Activated CD8-positive, alpha-beta T cell treated with anti-CD3 and anti-CD28 coated beads for 36 hours (primary cell): ENCODE measurements around the gene MAP1A. TPM values are rescaled to one million over a fixed set of nuclear protein-coding genes. Genes with fewer than 3 reads are reported as not detected.
"Not testable (repeated sequence)": the region's sequence is repeated elsewhere in the genome, so short reads cannot be mapped to it uniquely, and the experiment has no call there.

Experiments
- ATAC-seq: fragments of 200-7000 bp; cut with Tn5 transposase; one replicate; pipeline ENCODE4 v1.10.0; 2021; ENCODE audit warnings: mild to moderate bottlenecking, moderate library complexity
- CTCF ChIA-PET: fragments of 350-600 bp; sonication (Branson Sonifier 250); formaldehyde crosslinking; loops from one replicate; lab custom pipeline; 2021; ENCODE audit warnings: antibody characterized with exemption; lab: Charles Lee
- POLR2A ChIA-PET: fragments of 350-600 bp; sonication (Branson Sonifier 250); formaldehyde crosslinking; loops from one replicate; lab custom pipeline; 2021; ENCODE audit warnings: antibody characterized with exemption; lab: Charles Lee
- DNase-seq: peaks from one replicate; pipeline ENCODE4 v3.0.0-alpha.2; 2020
- H3K27ac Mint-ChIP-seq: one replicate; pipeline ENCODE4 v1.8.0; 2021; ENCODE audit warnings: mild to moderate bottlenecking, mixed read lengths
- H3K27me3 Mint-ChIP-seq: one replicate; pipeline ENCODE4 v1.8.0; 2021; ENCODE audit warnings: mixed read lengths
- H3K36me3 Mint-ChIP-seq: one replicate; pipeline ENCODE4 v1.8.0; 2021; ENCODE audit warnings: low read depth, mixed read lengths
- H3K4me1 Mint-ChIP-seq: one replicate; pipeline ENCODE4 v1.8.0; 2021; ENCODE audit warnings: low read depth, mixed read lengths
- H3K4me3 Mint-ChIP-seq: one replicate; pipeline ENCODE4 v1.8.0; 2021; ENCODE audit warnings: mild to moderate bottlenecking, moderate library complexity, mixed read lengths
- H3K9me3 Mint-ChIP-seq: one replicate; pipeline ENCODE4 v1.8.0; 2021; ENCODE audit warnings: mixed read lengths
- CTCF ChIP-seq: fragments of 200-600 bp; IDR thresholded peaks from one replicate; pipeline ENCODE4 v1.8.0; 2022; ENCODE audit warnings: antibody characterized with exemption, mild to moderate bottlenecking
- intact Hi-C: fragments of 100-400 bp; cut with micrococcal nuclease; formaldehyde crosslinking; loops from one replicate; pipeline ENCODE4 v1.10.0; 2022
- total RNA-seq, 2 experiments: library from RNA; stranded (reverse); gene quantifications; one replicate each; pipeline ENCODE4 v1.2.3, GENCODE V29; 2021

The MAP1A gene
- total RNA-seq, 2 experiments from 2014 or later, result 0.78 to 0.86 TPM

DNA sequence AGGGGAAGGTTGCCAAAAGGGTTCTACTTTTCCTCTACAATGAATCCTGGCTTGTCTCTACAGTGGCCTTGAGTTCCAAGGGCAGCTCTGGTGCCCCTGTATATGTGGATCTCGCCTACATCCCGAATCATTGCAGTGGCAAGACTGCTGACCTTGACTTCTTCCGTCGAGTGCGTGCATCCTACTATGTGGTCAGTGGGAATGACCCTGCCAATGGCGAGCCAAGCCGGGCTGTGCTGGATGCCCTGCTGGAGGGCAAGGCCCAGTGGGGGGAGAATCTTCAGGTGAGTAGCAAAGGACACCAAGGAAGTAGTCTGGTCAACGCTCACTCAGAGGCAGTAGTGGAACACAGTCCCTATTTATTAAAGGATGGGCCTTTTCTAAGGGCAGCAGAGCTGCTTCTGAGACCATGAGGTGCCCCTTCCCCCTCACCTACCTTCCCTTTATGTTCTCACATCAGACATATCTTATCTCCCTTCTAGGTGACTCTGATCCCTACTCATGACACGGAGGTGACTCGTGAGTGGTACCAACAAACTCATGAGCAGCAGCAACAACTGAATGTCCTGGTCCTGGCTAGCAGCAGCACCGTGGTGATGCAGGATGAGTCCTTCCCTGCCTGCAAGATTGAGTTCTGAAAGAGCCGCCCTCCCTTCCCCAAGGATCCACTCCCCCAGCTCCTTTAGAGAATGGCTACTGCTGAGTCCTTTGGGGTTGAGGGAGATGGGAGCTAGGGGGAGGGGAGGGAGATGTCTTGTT lies 12.4 kb downstream of the MAP1A start:
- H3K27ac Mint-ChIP-seq, result no peak overlapping the region
- ChIA-PET CTCF (no interaction called here), POLR2A (no interaction called here)
- DNase-seq, result no peak
- H3K9me3 Mint-ChIP-seq, result no peaks in the 10 kb centered on the region
- no peak overlapping the region for H3K4me3 Mint-ChIP-seq
- H3K27me3 Mint-ChIP-seq, result no peaks in the 10 kb centered on the region
- no peak for TF ChIP-seq CTCF
- no peak for ATAC-seq
- intact Hi-C loops, result no loop called here
- H3K36me3 Mint-ChIP-seq, result no peaks in the 10 kb centered on the region
- H3K4me1 Mint-ChIP-seq, result peaks cover 7% of the 10 kb centered on the region

DNA sequence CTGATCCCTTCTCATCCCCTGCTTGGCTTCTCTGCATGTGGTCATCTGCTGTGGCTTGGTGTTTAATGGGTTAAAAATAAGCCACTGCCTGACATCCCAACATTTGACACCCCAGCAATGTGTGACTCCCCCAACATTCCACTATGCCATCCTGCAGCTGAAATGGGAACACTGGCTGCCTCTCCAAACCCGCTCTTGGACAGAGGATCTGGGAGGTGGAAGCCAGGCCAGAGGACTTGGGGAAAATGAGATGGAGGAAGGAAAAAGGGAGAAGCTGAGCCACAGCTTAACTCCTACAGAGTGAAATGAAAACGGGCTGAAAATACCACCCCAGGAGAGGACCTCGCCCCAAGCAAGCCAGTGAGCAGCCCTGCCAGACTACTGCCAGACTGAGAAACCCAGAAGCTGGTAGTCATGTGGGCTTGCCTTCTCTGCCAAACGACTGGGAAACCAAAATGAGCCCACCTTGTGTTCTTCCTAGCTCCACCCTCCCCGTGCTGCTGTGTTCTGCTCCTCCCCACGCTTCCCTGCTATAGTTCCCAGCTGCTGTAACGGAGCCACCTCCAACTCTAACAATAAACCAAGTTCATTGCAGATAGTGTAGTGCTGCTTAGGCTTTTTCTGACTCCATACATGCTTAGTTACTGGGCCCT lies 13.7 kb downstream of the MAP1A start:
- Mint-ChIP-seq H3K9me3 (no peaks in the 10 kb centered on the region), H3K36me3 (peaks cover 2% of the 10 kb centered on the region), H3K27me3 (no peaks in the 10 kb centered on the region), H3K27ac (no peak overlapping the region), H3K4me1 (no peaks in the 10 kb centered on the region), H3K4me3 (no peak overlapping the region)
- ATAC-seq, result no peak
- ChIA-PET POLR2A (interaction anchor here (1.0 to 1.3 kb wide), 2 partner anchors 11 to 15 kb away, joined by 3 read pairs; no protein-coding TSS in a partner anchor), CTCF (no interaction called here)
- intact Hi-C loops, result no loop called here
- TF ChIP-seq CTCF, result no peak
- DNase-seq, result no peak

DNA sequence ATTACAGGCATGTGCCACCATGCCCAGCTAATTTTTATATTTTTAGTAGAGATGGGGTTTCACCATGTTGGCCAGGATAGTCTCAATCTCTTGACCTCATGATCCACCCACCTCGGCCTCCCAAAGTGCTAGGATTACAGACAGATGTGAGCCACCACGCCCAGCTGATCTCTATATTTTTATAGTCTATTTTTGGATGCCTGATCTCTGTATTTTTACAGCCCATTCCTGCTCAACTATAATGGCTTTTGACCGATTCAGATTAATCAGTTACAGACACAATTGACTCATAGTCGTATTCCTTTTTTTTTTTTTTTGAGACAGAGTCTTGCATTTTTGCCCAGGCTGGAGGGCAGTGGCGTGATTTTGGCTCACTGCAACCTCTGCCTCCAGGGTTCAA lies 15.4 kb downstream of the MAP1A start:
- POLR2A ChIA-PET, result interaction anchor here (0.6 kb wide), 1 partner anchor 34 kb away, joined by 3 read pairs; no protein-coding TSS in a partner anchor
- CTCF ChIA-PET, result not testable (repeated sequence)

GRCh38 chr15:43534897-43535296 lies 17.5 kb downstream of the MAP1A start:
- no peak overlapping the region for H3K27ac Mint-ChIP-seq
- ATAC-seq (no peak), DNase-seq (no peak)
- TF ChIP-seq CTCF, result no peak
- H3K36me3 Mint-ChIP-seq, result peaks cover 2% of the 10 kb centered on the region
- intact Hi-C loops, result no loop called here
- ChIA-PET POLR2A (no interaction called here), CTCF (no interaction called here)
- no peaks in the 10 kb centered on the region for H3K9me3 Mint-ChIP-seq
- no peaks in the 10 kb centered on the region for H3K27me3 Mint-ChIP-seq
- H3K4me1 Mint-ChIP-seq, result no peaks in the 10 kb centered on the region
- no peak overlapping the region for H3K4me3 Mint-ChIP-seq

More for the DNA sequence above, 15.4 kb downstream of the MAP1A start:
- DNase-seq, H3K4me3 Mint-ChIP-seq, H3K27ac Mint-ChIP-seq, H3K4me1 Mint-ChIP-seq, ATAC-seq, H3K36me3 Mint-ChIP-seq, H3K9me3 Mint-ChIP-seq, intact Hi-C loops, H3K27me3 Mint-ChIP-seq: not testable (repeated sequence)

DNA sequence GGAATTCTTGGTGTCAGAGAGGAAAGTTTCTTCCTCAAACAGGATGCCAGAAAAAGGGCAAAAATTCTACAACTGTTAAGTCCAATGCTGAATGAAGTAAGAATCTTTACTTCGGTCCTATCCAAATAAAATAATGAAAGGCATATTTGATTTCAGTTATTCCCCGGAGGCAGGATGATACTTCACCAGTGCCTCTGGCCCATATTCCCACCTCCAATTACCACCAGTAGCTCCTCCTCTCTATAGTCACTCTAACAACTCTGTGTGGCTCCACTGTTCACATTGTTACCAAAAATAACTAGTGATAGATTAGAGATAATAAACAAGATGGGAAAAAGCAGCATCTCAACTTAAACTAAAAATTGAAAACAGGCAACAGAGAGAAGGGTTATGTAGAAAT lies 20.7 kb downstream of the MAP1A start:
- H3K27ac Mint-ChIP-seq, result no peak overlapping the region
- intact Hi-C loops, result no loop called here
- ATAC-seq (no peak), DNase-seq (no peak)
- H3K9me3 Mint-ChIP-seq, result no peaks in the 10 kb centered on the region
- H3K4me3 Mint-ChIP-seq, result no peak overlapping the region
- ChIA-PET POLR2A (interaction anchor here (0.7 kb wide), 1 partner anchor 109 kb away, joined by 3 read pairs; no protein-coding TSS in a partner anchor), CTCF (no interaction called here)
- TF ChIP-seq CTCF, result no peak
- H3K27me3 Mint-ChIP-seq, result no peaks in the 10 kb centered on the region
- H3K4me1 Mint-ChIP-seq, result no peaks in the 10 kb centered on the region
- peaks cover 2% of the 10 kb centered on the region for H3K36me3 Mint-ChIP-seq
